ENCODE data around the gene TBC1D9B. TPM values are rescaled to one million over a fixed set of nuclear protein-coding genes. Genes with fewer than 3 reads are reported as not detected.

The TBC1D9B gene
- total and polyA plus RNA-seq, 8 donors, result 42.1 to 87.2 (median 54.9) TPM

- Histone ChIP-seq H3K4me3 (no peak overlapping the region), H3K4me1 (no peaks in the 10 kb centered on the region), H3K27ac (no peak overlapping the region), H3K36me3 (peaks cover 0 to 74% (median 44%) of the 10 kb centered on the region in 3 donors), H3K27me3 (no peaks in the 10 kb centered on the region), H3K9me3 (no peaks in the 10 kb centered on the region)
- intact Hi-C loops (cut with DNase I), result no loop called here
- ATAC-seq (no peak), DNase-seq (no peak), FAIRE-seq (no peak)
- TF ChIP-seq, protein P1, sequence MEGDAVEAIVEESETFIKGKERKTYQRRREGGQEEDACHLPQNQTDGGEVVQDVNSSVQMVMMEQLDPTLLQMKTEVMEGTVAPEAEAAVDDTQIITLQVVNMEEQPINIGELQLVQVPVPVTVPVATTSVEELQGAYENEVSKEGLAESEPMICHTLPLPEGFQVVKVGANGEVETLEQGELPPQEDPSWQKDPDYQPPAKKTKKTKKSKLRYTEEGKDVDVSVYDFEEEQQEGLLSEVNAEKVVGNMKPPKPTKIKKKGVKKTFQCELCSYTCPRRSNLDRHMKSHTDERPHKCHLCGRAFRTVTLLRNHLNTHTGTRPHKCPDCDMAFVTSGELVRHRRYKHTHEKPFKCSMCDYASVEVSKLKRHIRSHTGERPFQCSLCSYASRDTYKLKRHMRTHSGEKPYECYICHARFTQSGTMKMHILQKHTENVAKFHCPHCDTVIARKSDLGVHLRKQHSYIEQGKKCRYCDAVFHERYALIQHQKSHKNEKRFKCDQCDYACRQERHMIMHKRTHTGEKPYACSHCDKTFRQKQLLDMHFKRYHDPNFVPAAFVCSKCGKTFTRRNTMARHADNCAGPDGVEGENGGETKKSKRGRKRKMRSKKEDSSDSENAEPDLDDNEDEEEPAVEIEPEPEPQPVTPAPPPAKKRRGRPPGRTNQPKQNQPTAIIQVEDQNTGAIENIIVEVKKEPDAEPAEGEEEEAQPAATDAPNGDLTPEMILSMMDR (IDR thresholded peaks at IDR 0.05), result no peak
- WGBS, 2 donors, result 93 to 97% methylated on average over 26 of the region's 26 CpGs
Measured at GRCh38 chr5:179893958-179894895, 13.5 kb downstream of the TBC1D9B start.

- H3K4me3 ChIP-seq, result no peak overlapping the region
- DNase-seq (peak in 1 of 6 donors; percentile 67), FAIRE-seq (no peak), ATAC-seq (no peak)
- no peaks in the 10 kb centered on the region for H3K4me1 ChIP-seq
- intact Hi-C loops (cut with DNase I), result no loop called here
- peaks cover 0 to 67% (median 36%) of the 10 kb centered on the region in 3 donors for H3K36me3 ChIP-seq
- TF ChIP-seq, protein P1 (IDR thresholded peaks at IDR 0.05), result no peak
- H3K27ac ChIP-seq, result no peak overlapping the region
- H3K27me3 ChIP-seq, result no peaks in the 10 kb centered on the region
- no peaks in the 10 kb centered on the region for H3K9me3 ChIP-seq
- 94 to 95% methylated on average over 31 of the region's 31 CpGs for WGBS, 2 donors
Measured at GRCh38 chr5:179893076-179893957, 14.4 kb downstream of the TBC1D9B start.

DNA sequence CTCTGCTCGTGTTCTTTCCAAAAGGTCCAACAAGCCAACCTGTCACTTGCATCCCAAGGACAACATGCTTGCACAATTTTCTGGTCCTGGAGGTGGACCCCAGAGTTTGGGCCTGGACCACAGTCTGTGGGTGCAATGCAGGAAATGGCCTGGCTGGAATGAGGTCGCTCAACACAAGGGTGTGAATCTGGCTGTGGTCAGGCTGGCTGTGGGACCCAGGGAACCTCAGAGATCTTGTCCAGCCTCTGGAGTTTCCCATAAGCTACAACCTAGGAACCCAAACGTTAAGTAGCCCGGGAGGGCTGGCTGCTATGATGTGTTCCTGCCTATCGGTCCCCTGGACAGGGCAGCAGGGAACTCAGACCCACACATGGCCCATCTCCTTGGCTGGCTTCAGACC is 15.4 kb downstream of the TBC1D9B start:
- Histone ChIP-seq H3K4me1 (no peaks in the 10 kb centered on the region), H3K9me3 (no peaks in the 10 kb centered on the region), H3K36me3 (peaks cover 0 to 64% (median 35%) of the 10 kb centered on the region in 3 donors), H3K4me3 (no peak overlapping the region), H3K27me3 (no peaks in the 10 kb centered on the region), H3K27ac (no peak overlapping the region)
- TF ChIP-seq, protein P1 (IDR thresholded peaks at IDR 0.05), result no peak
- intact Hi-C loops (cut with DNase I), result no loop called here
- WGBS, 2 donors, result 84 to 85% methylated on average over 5 of the region's 5 CpGs
- ATAC-seq (no peak), FAIRE-seq (no peak), DNase-seq (no peak)

DNA sequence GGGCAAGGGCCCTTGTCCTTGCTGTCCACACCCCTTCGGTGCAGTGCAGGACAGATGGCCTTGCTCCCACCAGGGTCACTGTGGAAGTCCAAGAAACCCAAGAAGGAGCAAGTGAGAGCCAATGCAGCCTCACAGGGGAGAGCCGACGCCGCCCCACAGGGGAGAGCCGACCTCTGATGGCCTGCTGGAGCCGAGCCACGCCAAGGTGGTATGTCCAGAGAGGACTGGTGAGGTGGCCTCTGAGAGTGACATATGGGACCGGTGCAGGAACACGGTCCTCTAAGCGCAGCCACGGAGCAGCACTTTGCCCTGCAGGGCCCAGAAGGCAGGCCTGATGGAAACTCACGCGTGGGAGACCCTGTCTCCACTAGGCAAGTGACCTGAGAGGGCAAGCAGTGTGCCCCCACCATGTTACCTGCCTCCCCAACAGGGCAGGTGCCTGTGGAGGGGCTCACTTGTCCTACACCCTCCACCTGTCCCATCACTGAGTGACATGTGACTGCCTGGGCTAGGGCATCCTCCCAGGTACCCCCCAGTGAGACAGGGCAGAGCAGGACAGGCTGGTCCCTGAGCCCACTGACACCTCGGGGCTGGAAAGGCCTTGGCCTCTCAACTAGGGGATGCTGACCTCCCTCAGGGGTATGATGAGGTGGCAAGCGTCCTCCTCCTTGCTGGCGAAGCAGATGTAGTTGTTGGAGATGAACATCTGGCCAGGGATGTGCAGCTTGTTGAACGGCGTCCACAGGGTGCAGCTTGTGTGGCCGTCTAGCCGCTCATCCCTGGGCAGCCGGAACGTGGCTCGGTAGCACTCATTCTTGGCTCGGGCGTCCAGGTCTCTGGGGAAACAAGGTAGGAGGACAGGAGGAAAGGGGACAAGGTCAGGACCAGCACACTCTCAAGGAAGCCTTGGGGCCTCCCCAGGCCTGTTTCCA is 16.7 kb downstream of the TBC1D9B start:
- no peak overlapping the region for H3K27ac ChIP-seq
- no peaks in the 10 kb centered on the region for H3K27me3 ChIP-seq
- no peak for ATAC-seq
- TF ChIP-seq, protein P1 (IDR thresholded peaks at IDR 0.05), result no peak
- DNase-seq, result no peak
- H3K9me3 ChIP-seq, result no peaks in the 10 kb centered on the region
- no peak overlapping the region for H3K4me3 ChIP-seq
- peaks cover 0 to 70% (median 35%) of the 10 kb centered on the region in 3 donors for H3K36me3 ChIP-seq
- no peaks in the 10 kb centered on the region for H3K4me1 ChIP-seq
- WGBS, 2 donors, result 92 to 95% methylated on average over 25 of the region's 25 CpGs
- intact Hi-C loops (cut with DNase I), result no loop called here
- no peak for FAIRE-seq

All from pancreas (tissue), 10 donors.